ENCODE measurements around the gene ST3GAL6.

DNA sequence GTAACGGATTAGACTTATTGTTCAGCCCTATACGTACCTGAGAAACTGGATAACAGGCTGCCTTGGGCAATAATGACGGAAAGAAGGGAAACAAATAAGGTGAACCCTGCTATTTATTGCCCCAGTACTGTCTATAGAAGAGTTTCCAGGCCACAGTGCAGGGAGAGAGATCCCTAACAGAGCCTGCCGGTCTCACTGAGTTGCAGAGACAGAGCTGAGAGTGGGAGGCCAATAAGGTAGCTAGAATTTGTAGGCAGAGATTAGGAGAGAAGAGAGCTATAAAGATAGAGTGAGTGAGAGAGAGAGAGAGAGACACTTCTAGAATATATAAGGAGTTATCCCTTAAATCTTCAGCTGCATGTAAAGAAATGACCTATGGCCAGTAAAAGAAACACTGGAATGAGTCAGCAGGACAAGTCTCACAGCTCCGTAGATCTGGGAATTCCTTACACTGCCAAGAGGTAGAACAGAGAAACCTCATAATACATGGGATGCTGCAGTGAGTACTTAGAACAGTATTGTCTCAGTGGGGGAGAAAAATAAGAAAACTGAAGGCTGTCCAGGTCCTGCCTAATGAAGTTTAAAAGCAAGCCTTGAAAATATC lies 51.8 kb downstream of the ST3GAL6 start:
- TF ChIP-seq, protein P1, sequence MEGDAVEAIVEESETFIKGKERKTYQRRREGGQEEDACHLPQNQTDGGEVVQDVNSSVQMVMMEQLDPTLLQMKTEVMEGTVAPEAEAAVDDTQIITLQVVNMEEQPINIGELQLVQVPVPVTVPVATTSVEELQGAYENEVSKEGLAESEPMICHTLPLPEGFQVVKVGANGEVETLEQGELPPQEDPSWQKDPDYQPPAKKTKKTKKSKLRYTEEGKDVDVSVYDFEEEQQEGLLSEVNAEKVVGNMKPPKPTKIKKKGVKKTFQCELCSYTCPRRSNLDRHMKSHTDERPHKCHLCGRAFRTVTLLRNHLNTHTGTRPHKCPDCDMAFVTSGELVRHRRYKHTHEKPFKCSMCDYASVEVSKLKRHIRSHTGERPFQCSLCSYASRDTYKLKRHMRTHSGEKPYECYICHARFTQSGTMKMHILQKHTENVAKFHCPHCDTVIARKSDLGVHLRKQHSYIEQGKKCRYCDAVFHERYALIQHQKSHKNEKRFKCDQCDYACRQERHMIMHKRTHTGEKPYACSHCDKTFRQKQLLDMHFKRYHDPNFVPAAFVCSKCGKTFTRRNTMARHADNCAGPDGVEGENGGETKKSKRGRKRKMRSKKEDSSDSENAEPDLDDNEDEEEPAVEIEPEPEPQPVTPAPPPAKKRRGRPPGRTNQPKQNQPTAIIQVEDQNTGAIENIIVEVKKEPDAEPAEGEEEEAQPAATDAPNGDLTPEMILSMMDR (IDR thresholded peaks at IDR 0.05; ENCODE audit: low read depth, low read length) = no peak
- TF ChIP-seq, protein P2, sequence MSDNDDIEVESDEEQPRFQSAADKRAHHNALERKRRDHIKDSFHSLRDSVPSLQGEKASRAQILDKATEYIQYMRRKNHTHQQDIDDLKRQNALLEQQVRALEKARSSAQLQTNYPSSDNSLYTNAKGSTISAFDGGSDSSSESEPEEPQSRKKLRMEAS (IDR thresholded peaks at IDR 0.05; ENCODE audit: low read depth, low read length) = no peak
- TF ChIP-seq POLR2A (IDR thresholded peaks at IDR 0.05; ENCODE audit: extremely low read depth, insufficient read length) = no peak

Data from NB4 (cell line).